Measurements from ENCODE around the gene MAGEB6.
"Not testable (repeated sequence)": the region's sequence is repeated elsewhere in the genome, so short reads cannot be mapped to it uniquely, and the experiment has no call there.

The MAGEB6 gene

GRCh38 chrX:26192204-26192603 lies at the start of gene MAGEB6:
TSS of gene MAGEB6 (plus strand) at chrX:26192440. CDS start at chrX:26193847, 1,407 bp downstream.
- DNase-seq (ENCODE audit: low read depth in 2 of 2): no peak

GRCh38 chrX:26146024-26146423 lies 46.2 kb upstream of the MAGEB6 start:
- no peak for DNase-seq (ENCODE audit: low read depth in 2 of 2)

GRCh38 chrX:26160301-26160700 lies 31.9 kb upstream of the MAGEB6 start, which contains the start of gene MAGEB6B:
TSS of gene MAGEB6B (plus strand) at chrX:26160601. CDS start at chrX:26160601, 0 bp downstream.
- no peak for DNase-seq (ENCODE audit: low read depth in 2 of 2)

- DNase-seq (ENCODE audit: low read depth in 2 of 2): no peak
These were observed 11.3 kb downstream of the MAGEB6 start for GRCh38 chrX:26203561-26203960.

GRCh38 chrX:26204717-26205116 lies 12.5 kb downstream of the MAGEB6 start:
- DNase-seq (ENCODE audit: low read depth in 2 of 2): not testable (repeated sequence)

GRCh38 chrX:26208012-26208411 lies 15.8 kb downstream of the MAGEB6 start:
- no peak for DNase-seq (ENCODE audit: low read depth in 2 of 2)

GRCh38 chrX:26215869-26216268 lies 23.6 kb downstream of the MAGEB6 start, which contains the start of gene MAGEB5:
TSS of gene MAGEB5 (plus strand) at chrX:26216169. CDS start at chrX:26217302, 1,133 bp downstream.
- no peak for DNase-seq (ENCODE audit: low read depth in 2 of 2)

GRCh38 chrX:26219351-26219750 lies 27.1 kb downstream of the MAGEB6 start:
- no peak for DNase-seq (ENCODE audit: low read depth in 2 of 2)

- no peak for DNase-seq (ENCODE audit: low read depth in 2 of 2)
These were observed 41.9 kb downstream of the MAGEB6 start for GRCh38 chrX:26234177-26234576.

Data from stimulated activated CD8-positive, alpha-beta memory T cell treated with anti-CD3 and anti-CD28 coated beads, Interleukin-7, amount 100 ng/mL, for 1 hour (primary cell).